IPS DF 19.7 (cell line): ENCODE measurements around the gene IRAK1BP1.
"Not testable (repeated sequence)": the region's sequence is repeated elsewhere in the genome, so short reads cannot be mapped to it uniquely, and the experiment has no call there.

Experiments used
- DNase-seq: peaks from one replicate; pipeline ENCODE4 v3.0.0-alpha.2; 2013; ENCODE audit warnings: low read depth, low spot score

IRAK1BP1 gene

GRCh38 chr6:78889901-78890300 lies 22.6 kb downstream of the IRAK1BP1 start:
- DNase-seq, result not testable (repeated sequence)

DNA sequence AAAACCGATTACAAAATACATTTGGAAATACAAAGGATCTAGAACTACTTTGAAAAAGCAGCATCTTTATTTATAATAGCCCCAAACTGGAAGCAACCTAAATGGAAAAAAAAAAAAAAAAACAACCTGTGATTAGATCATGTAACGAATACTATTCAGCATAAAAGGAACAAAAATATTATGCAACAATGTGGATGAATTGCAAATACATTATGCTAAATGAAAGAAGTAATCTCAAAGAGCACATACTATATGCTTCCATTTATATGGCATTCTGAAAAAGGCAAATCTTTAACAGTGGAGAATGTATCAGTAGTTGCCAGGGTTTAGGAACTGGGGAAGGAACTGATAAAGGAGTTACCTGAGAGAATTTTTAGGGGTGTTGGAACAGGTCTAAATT lies 28.9 kb downstream of the IRAK1BP1 start:
- DNase-seq, result no peak

DNA sequence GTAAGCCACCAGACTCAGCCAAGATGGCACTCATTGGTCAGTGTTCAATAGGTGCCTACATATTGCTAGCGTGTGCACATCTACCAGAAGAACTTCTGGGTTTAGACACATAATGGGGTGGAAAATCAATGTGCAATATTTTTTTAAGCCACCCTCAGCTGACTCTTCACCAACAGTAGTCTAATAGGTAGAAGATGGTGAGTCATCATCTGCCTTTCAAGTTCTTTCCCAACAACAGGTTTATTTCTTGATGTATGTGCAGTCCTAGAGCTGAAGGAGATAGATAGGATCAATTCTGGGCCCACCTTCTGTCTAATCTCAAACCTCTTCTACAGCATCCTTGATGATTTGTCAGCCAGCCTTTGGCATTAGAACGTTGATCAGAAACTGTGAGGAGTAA lies 41.3 kb downstream of the IRAK1BP1 start:
- no peak for DNase-seq

- no peak for DNase-seq
These were observed 42.0 kb downstream of the IRAK1BP1 start for GRCh38 chr6:78909391-78909790.

- no peak for DNase-seq
These were observed 42.7 kb downstream of the IRAK1BP1 start for GRCh38 chr6:78910010-78910409.

DNA sequence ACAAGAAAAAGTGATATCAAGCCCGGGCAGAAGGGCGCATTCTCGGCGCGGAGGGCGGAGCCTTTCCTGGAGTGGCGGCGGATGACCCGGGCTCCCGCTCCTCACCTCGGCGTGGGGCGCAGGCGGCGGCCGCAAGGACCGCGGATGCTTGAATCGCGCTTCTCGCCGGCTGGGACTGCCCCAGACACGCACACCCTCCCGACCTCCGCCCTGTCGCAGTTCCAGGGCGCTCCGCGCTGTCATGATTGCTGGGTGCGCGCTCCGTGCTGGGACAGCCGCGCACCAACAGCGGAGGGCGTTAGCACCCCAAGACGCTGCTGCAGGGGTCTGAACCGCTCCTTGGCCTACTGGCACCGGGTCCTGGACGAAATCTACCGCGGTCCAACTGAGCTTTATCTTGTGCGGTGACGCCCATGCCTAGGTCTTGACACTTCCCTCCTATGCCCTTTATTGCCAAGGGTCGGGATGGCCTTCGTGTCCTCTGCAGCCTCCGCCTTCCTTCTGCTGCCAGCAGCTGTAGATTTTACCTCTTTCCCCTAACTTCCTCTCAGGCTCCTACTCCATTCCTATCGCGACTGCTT lies 43.3 kb downstream of the IRAK1BP1 start:
- DNase-seq, result no peak

GRCh38 chr6:78911218-78911940 lies 44.0 kb downstream of the IRAK1BP1 start:
- no peak for DNase-seq

GRCh38 chr6:78916411-78916810 lies 49.1 kb downstream of the IRAK1BP1 start:
- no peak for DNase-seq

GRCh38 chr6:78917788-78918187 lies 50.4 kb downstream of the IRAK1BP1 start:
- no peak for DNase-seq

DNA sequence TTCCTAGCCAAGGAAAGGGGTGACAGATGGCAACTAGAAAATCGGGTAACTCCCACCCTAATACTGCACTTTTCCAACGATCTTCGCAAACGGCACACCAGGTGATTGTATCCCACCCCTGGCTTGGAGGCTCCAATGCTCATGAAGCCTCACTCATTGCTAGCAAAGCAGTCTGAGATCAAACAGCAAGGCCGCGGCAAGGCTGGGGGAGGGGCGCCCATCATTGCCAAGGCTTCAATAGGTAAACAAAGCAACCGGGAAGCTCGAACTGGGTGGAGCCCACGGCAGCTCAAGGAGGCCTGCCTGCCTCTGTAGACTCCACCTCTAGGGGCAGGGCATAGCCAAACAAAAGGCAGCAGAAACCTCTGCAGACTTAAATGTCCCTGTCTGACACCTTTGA lies 53.8 kb downstream of the IRAK1BP1 start:
- not testable (repeated sequence) for DNase-seq

- no peak for DNase-seq
These were observed 58.0 kb downstream of the IRAK1BP1 start for GRCh38 chr6:78925317-78925716.

DNA sequence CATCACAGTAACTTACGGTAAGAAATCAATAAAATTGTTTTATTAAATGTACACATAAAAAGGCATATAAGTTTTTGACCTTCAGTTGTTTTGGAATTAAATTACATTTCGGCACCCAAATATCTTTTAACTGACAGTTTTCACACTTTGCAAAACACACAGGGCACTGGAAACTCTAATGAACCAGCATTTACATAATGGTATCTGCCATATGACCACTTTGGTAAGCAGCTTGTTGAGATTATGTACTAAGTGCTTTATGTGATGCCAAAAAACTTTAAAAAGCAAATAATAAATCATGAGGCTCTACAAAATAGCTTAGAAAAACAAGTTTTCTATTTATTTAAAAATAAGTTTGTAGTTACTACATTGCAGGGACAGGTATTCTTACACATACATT lies 68.2 kb downstream of the IRAK1BP1 start:
- no peak for DNase-seq

GRCh38 chr6:78936515-78936914 lies 69.2 kb downstream of the IRAK1BP1 start:
- no peak for DNase-seq

DNA sequence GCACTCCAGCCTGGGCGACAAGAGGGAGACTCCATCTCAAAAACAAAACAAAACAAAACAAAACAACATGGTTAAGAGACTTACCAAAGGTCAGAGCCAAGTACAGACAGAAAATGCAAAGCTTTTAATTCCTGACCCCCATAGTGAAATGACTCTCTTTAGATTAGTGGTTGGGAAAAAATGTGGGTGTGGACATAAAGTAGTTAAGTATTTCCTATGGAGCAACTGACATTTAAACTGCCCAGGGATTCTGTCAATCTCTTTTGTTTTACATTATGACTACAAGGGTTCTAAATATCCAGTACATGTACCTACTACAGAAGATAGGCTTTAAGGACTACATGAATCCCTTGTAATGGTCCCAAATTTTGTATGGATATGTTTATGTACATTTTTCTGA lies 75.1 kb downstream of the IRAK1BP1 start:
- DNase-seq, result no peak

GRCh38 chr6:78947529-78947928 lies 80.2 kb downstream of the IRAK1BP1 start:
- DNase-seq, result no peak

DNA sequence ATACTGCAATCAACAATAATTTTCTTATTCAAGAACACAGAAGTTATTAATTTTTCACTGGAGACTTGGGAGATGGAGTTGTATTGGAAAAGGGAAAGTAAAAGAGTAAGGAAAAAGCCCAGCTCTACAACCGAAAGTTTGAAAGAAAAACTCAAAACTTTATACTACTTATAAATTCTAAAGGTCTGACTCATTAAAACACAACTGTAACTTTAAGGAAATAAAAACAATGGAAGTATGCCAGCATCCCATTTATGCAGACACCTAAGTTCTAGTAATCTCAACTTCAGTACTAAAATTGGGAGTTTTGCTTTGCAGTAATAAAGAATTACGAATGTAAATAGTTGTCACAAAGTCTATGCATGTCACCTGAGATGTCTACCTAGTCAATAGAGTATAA lies 80.6 kb downstream of the IRAK1BP1 start:
- DNase-seq, result no peak

DNA sequence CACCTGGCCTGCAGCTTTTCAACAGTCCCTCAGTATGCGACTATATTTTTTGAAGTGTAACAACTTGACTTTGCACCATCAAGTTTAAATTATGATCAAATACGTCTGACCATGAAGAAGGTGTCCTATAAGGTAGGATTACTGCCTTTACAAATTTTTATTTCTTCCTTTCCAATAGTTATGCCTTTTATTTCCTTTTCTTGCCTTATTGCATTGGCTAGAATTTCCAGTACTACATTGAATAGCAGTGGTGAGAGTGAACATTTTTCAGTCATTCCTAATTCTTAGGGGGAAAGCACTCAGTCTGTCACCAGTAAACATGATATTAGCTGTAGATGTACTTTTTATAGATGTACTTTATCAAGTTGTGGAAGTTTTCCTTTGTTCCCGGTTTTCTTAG lies 81.4 kb downstream of the IRAK1BP1 start:
- no peak for DNase-seq

DNA sequence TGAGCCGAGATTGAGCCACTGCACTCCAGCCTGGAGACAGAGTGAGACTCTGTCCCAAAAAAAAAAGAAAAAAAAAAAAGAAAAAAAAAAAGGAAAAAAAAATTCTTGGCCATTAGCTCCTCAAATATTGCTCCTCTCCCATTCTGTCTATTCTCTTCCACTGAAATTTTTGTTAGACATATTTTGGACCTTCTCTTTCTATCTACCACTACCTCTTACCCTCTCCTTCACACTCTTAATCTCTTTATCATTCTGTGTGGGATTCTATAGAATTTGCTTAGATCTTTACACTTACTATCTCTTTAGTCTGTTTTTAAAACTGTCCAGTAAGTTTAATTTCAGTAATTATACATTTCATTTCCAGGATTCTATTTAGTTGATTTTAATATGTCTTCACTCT lies 85.0 kb downstream of the IRAK1BP1 start:
- DNase-seq, result no peak
